Activated CD8-positive, alpha-beta memory T cell treated with anti-CD3 and anti-CD28 coated beads, Interleukin-2, amount 10 ng/mL, durations not matched to agents 7 days and 5 days (primary cell): ENCODE results near the gene UBE2D3. TPM values are rescaled to one million over a fixed set of nuclear protein-coding genes. Genes with fewer than 3 reads are reported as not detected.
A peak's percentile ranks its signal among the peaks of the same experiment; 100 is the strongest.

Source experiments
- ATAC-seq: fragments of 150-1000 bp; cut with Tn5 transposase; one replicate; pipeline ENCODE4 v1.10.0; 2021; ENCODE audit warnings: moderate library complexity
- CTCF ChIA-PET: fragments of 350-600 bp; sonication (Branson Sonifier 250); formaldehyde crosslinking; loops from one replicate; lab custom pipeline; 2021; ENCODE audit warnings: antibody characterized with exemption; lab: Charles Lee
- DNase-seq: peaks from one replicate; pipeline ENCODE4 v3.0.0-alpha.2; 2020
- H3K27ac Mint-ChIP-seq: one replicate; pipeline ENCODE4 v1.8.0; 2021; ENCODE audit warnings: mild to moderate bottlenecking, mixed read lengths
- H3K27me3 Mint-ChIP-seq: one replicate; pipeline ENCODE4 v1.8.0; 2021; ENCODE audit warnings: mixed read lengths
- H3K36me3 Mint-ChIP-seq: one replicate; pipeline ENCODE4 v1.8.0; 2021; ENCODE audit warnings: mild to moderate bottlenecking, mixed read lengths
- H3K4me1 Mint-ChIP-seq: one replicate; pipeline ENCODE4 v1.8.0; 2021; ENCODE audit warnings: mixed read lengths
- H3K4me3 Mint-ChIP-seq: one replicate; pipeline ENCODE4 v1.8.0; 2021; ENCODE audit warnings: mild to moderate bottlenecking, moderate library complexity, mixed read lengths
- H3K9me3 Mint-ChIP-seq: one replicate; pipeline ENCODE4 v1.8.0; 2022; ENCODE audit warnings: low read depth, mixed read lengths
- total RNA-seq, 2 experiments: library from RNA; stranded (reverse); gene quantifications; one replicate each; pipeline ENCODE4 v1.2.3, GENCODE V29; 2021

The UBE2D3 gene
- total RNA-seq, 2 experiments from 2014 or later = 357 to 421 TPM

GRCh38 chr4:102780476-102781144 is 46.7 kb downstream of the UBE2D3 start:
- Mint-ChIP-seq H3K9me3 (no peaks in the 10 kb centered on the region), H3K27me3 (peaks cover 8% of the 10 kb centered on the region), H3K4me3 (no peak overlapping the region), H3K36me3 (no peaks in the 10 kb centered on the region), H3K4me1 (no peaks in the 10 kb centered on the region), H3K27ac (no peak overlapping the region)
- DNase-seq = no peak
- CTCF ChIA-PET = no interaction called here
- ATAC-seq = no peak

DNA sequence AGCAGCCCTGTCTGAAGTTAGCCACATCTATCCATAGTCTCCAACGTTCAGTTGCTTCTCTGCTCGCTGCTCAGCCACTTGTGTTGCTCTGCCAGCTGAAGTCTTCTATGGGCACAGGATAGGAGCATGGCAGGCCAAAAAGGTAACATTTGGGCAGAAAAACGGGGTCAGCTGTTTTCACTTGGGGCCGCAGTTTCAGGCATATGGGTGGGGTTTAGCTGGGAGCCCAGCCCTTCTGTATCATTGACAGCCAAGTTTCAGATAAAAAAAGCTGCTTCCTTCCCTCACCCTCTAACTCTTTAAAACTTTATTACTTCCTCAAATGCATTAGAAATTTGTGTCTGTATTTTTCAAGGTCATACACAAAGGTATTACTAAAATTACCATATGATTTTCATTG is 48.1 kb downstream of the UBE2D3 start:
- DNase-seq (no peak), ATAC-seq (no peak)
- H3K27me3 Mint-ChIP-seq = peaks cover 10% of the 10 kb centered on the region
- no peak overlapping the region for H3K4me3 Mint-ChIP-seq
- H3K27ac Mint-ChIP-seq = no peak overlapping the region
- no peaks in the 10 kb centered on the region for H3K4me1 Mint-ChIP-seq
- H3K9me3 Mint-ChIP-seq = no peaks in the 10 kb centered on the region
- CTCF ChIA-PET = no interaction called here
- no peaks in the 10 kb centered on the region for H3K36me3 Mint-ChIP-seq

- DNase-seq (no peak), ATAC-seq (no peak)
- peaks cover 10% of the 10 kb centered on the region for H3K27me3 Mint-ChIP-seq
- CTCF ChIA-PET = no interaction called here
- H3K27ac Mint-ChIP-seq = no peak overlapping the region
- H3K4me1 Mint-ChIP-seq = no peaks in the 10 kb centered on the region
- H3K36me3 Mint-ChIP-seq = no peaks in the 10 kb centered on the region
- H3K9me3 Mint-ChIP-seq = no peaks in the 10 kb centered on the region
- H3K4me3 Mint-ChIP-seq = no peak overlapping the region
Observed at GRCh38 chr4:102778720-102779119, 48.6 kb downstream of the UBE2D3 start.

GRCh38 chr4:102775805-102776204 is 51.5 kb downstream of the UBE2D3 start:
- DNase-seq = no peak
- CTCF ChIA-PET = no interaction called here
- H3K9me3 Mint-ChIP-seq = no peaks in the 10 kb centered on the region
- H3K27ac Mint-ChIP-seq = no peak overlapping the region
- H3K4me3 Mint-ChIP-seq = no peak overlapping the region
- no peaks in the 10 kb centered on the region for H3K4me1 Mint-ChIP-seq
- H3K27me3 Mint-ChIP-seq = peaks cover 10% of the 10 kb centered on the region
- no peaks in the 10 kb centered on the region for H3K36me3 Mint-ChIP-seq
- no peak for ATAC-seq

DNA sequence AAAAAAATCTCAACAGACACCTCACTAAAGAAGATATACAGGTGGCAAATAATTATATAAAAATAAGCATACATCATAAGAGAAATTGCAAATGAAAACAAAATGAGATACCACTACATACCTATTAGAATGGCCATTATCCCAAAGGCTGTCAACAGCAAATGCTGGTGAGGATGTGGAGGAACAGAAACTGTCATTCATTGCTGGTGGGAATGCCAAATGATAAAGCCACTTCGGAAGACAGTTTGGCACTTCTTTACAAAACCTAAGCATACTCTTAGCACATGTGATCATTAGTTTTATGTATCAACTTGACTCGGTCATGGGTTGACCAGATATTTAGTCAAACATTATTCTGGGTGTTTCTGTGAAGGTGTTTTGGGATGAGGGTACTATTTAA is 53.1 kb downstream of the UBE2D3 start:
- Mint-ChIP-seq H3K27ac (no peak overlapping the region), H3K9me3 (no peaks in the 10 kb centered on the region), H3K4me1 (no peaks in the 10 kb centered on the region), H3K36me3 (no peaks in the 10 kb centered on the region), H3K4me3 (no peak overlapping the region), H3K27me3 (peaks cover 18% of the 10 kb centered on the region)
- DNase-seq = no peak
- ATAC-seq = no peak
- CTCF ChIA-PET = interaction anchor here (0.8 kb wide), 1 partner anchor 36 kb away, joined by 3 read pairs; no protein-coding TSS in a partner anchor

GRCh38 chr4:102772738-102773340 is 54.5 kb downstream of the UBE2D3 start:
- peaks cover 15% of the 10 kb centered on the region for H3K27me3 Mint-ChIP-seq
- DNase-seq (no peak), ATAC-seq (no peak)
- no peaks in the 10 kb centered on the region for H3K9me3 Mint-ChIP-seq
- CTCF ChIA-PET = no interaction called here
- no peak overlapping the region for H3K27ac Mint-ChIP-seq
- H3K4me3 Mint-ChIP-seq = no peak overlapping the region
- H3K4me1 Mint-ChIP-seq = no peaks in the 10 kb centered on the region
- H3K36me3 Mint-ChIP-seq = no peaks in the 10 kb centered on the region

DNA sequence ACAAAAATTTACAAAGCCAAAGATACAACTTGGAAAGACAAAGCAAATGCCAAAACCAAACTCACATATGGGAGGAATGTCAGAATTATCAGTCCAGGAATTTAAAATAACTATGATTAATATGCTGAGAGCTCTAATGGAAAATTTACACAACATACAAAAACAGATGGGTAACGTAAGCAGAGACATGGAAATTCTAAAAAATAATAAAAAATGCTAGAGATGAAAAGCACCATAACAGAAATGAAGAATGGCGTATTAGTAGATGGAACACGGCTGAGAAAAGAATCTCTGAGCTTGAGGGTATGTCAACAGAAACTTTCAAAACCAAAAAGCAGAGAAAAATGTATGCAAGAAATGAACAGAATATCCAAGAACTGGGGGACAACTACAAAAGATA is 62.5 kb downstream of the UBE2D3 start:
- Mint-ChIP-seq H3K27ac (no peak overlapping the region), H3K36me3 (no peaks in the 10 kb centered on the region), H3K4me3 (no peak overlapping the region), H3K4me1 (peaks cover 10% of the 10 kb centered on the region), H3K27me3 (peaks cover 9% of the 10 kb centered on the region), H3K9me3 (no peaks in the 10 kb centered on the region)
- no peak for DNase-seq
- no peak for ATAC-seq
- CTCF ChIA-PET = no interaction called here

DNA sequence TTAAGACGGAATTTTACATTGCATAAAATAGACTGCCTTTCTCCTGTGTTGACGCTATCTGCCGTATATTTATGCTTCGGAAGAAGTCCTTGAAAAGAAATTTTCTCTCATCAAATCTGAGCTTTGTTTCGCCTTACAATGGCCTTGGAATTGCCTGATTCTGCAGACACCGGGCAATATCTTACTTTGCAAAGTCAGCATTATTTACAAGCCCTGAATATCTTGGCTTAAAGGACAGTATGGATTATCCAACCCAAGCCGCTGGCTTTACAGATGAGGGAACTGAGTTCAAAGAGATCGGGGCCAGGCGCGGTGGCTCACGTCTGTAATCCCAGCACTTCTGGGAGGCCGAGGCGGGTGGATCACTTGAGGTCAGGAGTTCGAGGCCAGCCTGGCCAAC is 65.4 kb downstream of the UBE2D3 start:
- peaks cover 8% of the 10 kb centered on the region for H3K36me3 Mint-ChIP-seq
- ATAC-seq (no peak), DNase-seq (no peak)
- H3K4me3 Mint-ChIP-seq = peak overlapping the region; percentile 88
- peaks cover 24% of the 10 kb centered on the region for H3K4me1 Mint-ChIP-seq
- H3K27ac Mint-ChIP-seq = no peak overlapping the region
- CTCF ChIA-PET = interaction anchor here (1.3 kb wide), 1 partner anchor 329 kb away, joined by 3 read pairs; no protein-coding TSS in a partner anchor
- H3K9me3 Mint-ChIP-seq = no peaks in the 10 kb centered on the region
- peaks cover 5% of the 10 kb centered on the region for H3K27me3 Mint-ChIP-seq

DNA sequence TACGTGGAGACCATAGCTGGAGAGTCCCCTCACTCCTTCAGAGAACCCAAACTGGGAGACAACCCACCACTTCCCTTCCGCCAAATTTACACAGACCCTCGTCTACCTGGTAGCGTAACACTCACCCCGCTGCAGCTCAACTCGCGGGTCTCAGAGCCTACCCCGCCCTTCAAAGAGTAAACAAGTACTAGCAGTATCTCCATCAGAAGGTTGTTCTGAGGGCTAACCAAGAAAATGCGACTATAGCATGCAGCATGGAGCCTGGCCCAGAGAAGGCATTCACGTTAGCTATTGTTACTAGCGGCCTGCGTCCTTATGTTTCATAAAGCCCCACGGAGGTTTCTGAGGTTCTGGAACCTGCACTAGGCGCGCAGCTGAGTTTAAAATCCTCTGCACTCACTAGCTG is 66.1 kb downstream of the UBE2D3 start:
- Mint-ChIP-seq H3K4me1 (peaks cover 24% of the 10 kb centered on the region), H3K36me3 (peaks cover 11% of the 10 kb centered on the region), H3K4me3 (peak overlapping the region; percentile 88), H3K9me3 (no peaks in the 10 kb centered on the region), H3K27ac (peak overlapping the region; percentile 77), H3K27me3 (peaks cover 5% of the 10 kb centered on the region)
- ATAC-seq (peak; percentile 24), DNase-seq (peak; percentile 51)
- CTCF ChIA-PET = interaction anchor here (1.3 kb wide), 3 partner anchors 134 to 330 kb away, joined by 3 read pairs; no protein-coding TSS in a partner anchor

DNA sequence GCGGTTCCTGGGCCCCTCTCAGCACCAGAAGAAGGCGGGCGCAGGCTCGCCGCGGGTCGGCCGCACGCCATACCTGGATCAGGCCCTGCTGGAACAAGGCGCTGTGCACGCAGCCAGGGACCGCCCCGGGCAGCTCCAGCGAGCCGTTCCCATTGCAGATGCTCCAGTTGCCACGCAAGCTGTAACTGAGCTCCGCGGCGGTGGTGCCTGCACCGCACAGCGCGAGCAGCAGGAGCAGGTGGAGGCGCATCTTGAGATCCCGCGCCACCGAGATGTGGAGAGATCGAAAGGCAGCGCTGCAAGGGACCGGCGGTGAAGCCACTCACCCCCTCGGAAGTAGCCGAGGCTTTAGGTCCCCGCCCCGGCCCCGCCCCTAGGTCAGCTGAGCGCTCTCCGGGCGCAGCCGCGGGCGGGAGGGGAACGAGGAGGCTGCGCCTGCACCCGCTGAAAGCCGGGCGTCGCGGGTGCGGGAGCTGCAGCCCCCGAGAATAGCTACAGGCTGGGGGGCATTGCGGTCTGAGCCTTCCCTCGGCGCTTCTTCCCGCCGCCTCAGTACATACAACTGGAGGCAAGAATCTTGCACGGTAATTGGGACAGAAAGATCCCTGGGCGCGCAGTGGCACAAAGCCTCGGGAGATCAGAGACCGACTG is 66.6 kb downstream of the UBE2D3 start, which contains the start of gene MANBA:
Gene MANBA, minus strand, starts transcription at position 324 of the 651 bp plus-strand sequence. Its CDS starts 74 bp downstream, at position 250.
- H3K27me3 Mint-ChIP-seq = peaks cover 5% of the 10 kb centered on the region
- CTCF ChIA-PET = interaction anchor here (1.1 to 1.3 kb wide), 4 partner anchors 133 to 331 kb away, joined by 3 read pairs; no protein-coding TSS in a partner anchor
- peak within 1 kb of the TSS; percentile 88 for H3K4me3 Mint-ChIP-seq
- no peaks in the 10 kb centered on the region for H3K9me3 Mint-ChIP-seq
- peak within 1 kb of the TSS; percentile 89 for H3K27ac Mint-ChIP-seq
- H3K36me3 Mint-ChIP-seq = peaks cover 15% of the 10 kb centered on the region
- ATAC-seq = peak; percentile 96
- H3K4me1 Mint-ChIP-seq = peaks cover 24% of the 10 kb centered on the region
- peak; percentile 90 for DNase-seq

GRCh38 chr4:102759831-102760644 is 67.3 kb downstream of the UBE2D3 start:
- DNase-seq (peak; percentile 58), ATAC-seq (peak; percentile 16)
- Mint-ChIP-seq H3K27ac (peak overlapping the region; percentile 89), H3K4me1 (peaks cover 24% of the 10 kb centered on the region), H3K9me3 (no peaks in the 10 kb centered on the region), H3K27me3 (peaks cover 5% of the 10 kb centered on the region), H3K4me3 (peak overlapping the region; percentile 88), H3K36me3 (peaks cover 16% of the 10 kb centered on the region)
- CTCF ChIA-PET = interaction anchor here (1.1 to 1.3 kb wide), 4 partner anchors 133 to 331 kb away, joined by 3 read pairs; no protein-coding TSS in a partner anchor

- CTCF ChIA-PET = interaction anchor here (0.9 kb wide), 1 partner anchor 285 kb away, joined by 3 read pairs; no protein-coding TSS in a partner anchor
- Mint-ChIP-seq H3K27ac (no peak overlapping the region), H3K36me3 (peaks cover 19% of the 10 kb centered on the region), H3K4me3 (no peak overlapping the region), H3K27me3 (peaks cover 5% of the 10 kb centered on the region), H3K4me1 (peaks cover 24% of the 10 kb centered on the region), H3K9me3 (no peaks in the 10 kb centered on the region)
- ATAC-seq (no peak), DNase-seq (no peak)
Observed at GRCh38 chr4:102758241-102759160, 68.8 kb downstream of the UBE2D3 start.
